Stimulated activated CD4-positive, alpha-beta T cell treated with anti-CD3 and anti-CD28 coated beads, Interleukin-1b, Interleukin-23, amount 100 ng/mL, for 1 hour (primary cell): ENCODE data around the gene ATP6V1G2.
"Not testable (repeated sequence)": the region's sequence is repeated elsewhere in the genome, so short reads cannot be mapped to it uniquely, and the experiment has no call there.

Source experiments
- DNase-seq, 2 donors: peaks; one replicate each; pipeline ENCODE4 v3.0.0-alpha.2; 2020; ENCODE audit warnings: low read depth in 2 of 2

ATP6V1G2 gene

DNA sequence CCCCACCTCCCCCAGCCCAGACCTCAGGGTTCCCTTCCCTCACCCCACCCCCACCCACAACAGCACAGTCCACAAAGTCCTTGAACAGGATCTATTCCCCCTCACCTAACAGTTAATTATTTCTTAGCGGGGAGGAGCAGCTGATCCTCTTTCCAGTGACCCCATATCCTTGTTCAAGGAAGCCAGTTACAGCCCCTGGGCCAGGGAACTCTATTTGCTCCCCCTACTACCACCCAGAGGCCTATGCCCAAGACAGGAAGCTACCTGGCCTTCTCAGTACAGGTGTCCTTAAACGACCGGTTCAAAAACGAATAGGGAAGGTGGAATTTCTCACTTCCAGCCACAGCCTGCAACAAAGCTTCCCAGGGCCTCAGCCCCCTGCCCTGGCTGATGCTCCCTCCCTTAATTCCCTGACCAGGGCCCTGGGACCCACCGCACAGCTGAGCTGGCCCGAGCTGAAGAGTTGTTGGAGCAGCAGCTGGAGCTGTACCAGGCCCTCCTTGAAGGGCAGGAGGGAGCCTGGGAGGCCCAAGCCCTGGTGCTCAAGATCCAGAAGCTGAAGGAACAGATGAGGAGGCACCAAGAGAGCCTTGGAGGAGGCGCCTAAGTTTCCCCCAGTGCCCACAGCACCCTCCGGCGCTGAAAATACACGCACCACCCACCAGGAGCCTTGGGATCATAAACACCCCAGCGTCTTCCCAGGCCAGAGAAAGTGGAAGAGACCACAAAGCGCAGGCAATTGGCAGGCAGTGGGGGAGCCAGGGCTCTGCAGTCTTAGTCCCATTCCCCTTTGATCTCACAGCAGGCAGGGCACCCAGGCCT is 16.9 kb downstream of the ATP6V1G2 start:
- DNase-seq, result no peak

DNA sequence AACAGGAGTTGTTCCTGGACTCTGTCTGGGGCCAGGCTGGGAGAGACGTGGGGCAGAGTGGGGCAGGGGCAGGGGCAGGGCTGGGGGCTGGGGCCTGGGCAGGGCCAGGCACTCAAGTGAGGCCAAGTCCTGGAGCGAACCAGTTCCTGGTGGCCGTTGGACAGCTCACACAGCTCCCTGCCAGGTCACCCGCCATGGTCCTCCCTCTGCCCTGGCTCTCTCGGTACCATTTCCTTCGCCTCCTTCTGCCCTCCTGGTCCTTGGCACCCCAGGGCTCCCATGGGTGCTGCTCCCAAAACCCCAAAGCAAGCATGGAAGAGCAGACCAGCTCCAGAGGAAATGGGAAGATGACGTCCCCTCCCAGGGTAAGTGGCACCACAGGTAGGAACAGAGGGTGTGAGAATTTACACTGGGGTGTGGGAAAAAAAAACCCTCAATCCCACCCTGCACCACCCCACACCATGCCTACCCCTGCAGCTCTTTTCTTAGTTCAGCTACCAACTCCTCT is 17.5 kb downstream of the ATP6V1G2 start, which contains the start of gene MCCD1:
TSS of gene MCCD1 (plus strand) at position 142 of the 508 bp plus-strand sequence. CDS start at position 195, 53 bp downstream.
- DNase-seq, result no peak

DNA sequence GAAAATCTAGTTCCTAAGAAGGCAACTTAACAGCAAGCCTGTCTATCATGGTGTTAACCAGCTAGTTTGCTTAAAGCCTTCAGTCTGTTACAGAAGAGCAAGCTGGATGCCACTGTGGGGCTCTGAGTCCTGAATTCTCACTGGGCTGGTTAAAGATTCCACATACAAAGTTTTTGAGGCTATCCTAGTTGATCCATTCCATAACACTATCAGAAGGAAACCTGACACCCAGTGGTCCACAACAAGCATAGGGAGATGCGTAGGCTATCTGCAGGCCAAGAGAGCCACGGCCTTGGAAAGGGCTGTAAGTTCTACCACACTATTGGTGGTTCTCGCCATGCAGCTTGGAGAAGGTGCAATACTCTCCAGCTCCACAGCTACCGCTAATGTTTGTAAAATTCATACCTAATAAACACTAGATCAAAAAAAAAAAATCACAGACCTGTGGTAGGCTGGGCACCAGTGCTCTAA is 18.1 kb downstream of the ATP6V1G2 start:
- no peak for DNase-seq

GRCh38 chr6:31525932-31526591 is 20.3 kb downstream of the ATP6V1G2 start:
- no peak for DNase-seq

GRCh38 chr6:31525553-31525931 is 20.9 kb downstream of the ATP6V1G2 start:
- no peak for DNase-seq

GRCh38 chr6:31521835-31522234 is 24.6 kb downstream of the ATP6V1G2 start:
- no peak for DNase-seq

DNA sequence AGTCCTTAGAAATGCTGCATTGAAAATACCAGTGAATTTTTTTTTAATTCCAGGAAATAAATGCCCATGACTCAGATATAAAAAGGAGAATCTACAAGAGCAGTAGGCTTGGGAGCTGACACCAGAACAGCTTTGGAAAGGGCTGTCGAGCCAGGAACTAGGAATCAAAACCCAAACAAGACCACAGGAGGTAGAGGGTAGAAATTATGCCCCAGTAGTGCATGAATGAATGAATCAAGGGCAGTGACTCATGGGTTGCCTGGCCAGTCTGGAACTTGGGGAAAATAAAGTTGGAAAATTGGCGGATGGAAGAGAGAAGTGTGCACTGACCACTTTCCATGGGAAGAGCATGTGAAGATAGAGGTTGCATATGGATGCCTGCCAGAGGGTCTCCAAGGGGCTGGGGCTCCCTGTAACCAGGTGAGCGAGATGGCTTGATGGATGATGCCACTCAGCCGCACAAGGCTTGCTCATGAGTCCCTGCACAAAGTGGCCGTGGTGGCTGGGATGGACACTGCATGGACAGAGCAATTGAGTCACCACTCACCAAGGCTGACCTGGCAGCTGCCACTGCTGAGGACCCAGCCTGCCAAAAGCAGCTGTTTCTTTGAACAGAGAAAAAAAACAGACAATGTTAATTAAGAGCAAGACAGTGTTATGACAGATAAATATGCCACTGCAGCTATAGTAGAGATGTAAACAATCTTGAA is 32.8 kb downstream of the ATP6V1G2 start:
- DNase-seq, result no peak

- DNase-seq, result no peak
Observed at GRCh38 chr6:31510007-31510406, 36.4 kb downstream of the ATP6V1G2 start.

GRCh38 chr6:31509036-31509435 is 37.4 kb downstream of the ATP6V1G2 start:
- not testable (repeated sequence) for DNase-seq

- no peak for DNase-seq
Observed at GRCh38 chr6:31502586-31502985, 43.8 kb downstream of the ATP6V1G2 start.

DNA sequence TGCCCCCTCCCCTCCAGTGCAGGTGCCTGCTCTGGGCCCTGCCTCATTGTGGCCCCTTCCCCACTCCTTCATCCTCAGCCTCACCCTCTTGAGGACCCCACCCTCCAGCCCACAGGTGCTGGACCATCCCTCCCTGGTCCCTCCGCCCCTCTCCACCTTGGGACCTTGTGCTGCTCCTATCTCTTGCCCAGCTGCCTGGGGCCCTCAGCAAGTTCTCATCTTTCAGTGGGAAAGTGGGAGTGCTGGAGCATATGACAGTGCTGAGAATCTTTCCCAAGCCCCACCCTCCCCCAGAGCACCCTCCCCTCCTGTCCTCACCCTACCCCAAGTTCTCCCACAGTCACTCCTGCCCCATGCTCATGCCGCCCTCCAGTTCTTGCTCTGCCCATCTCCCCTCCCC is 46.8 kb downstream of the ATP6V1G2 start:
- not testable (repeated sequence) for DNase-seq

DNA sequence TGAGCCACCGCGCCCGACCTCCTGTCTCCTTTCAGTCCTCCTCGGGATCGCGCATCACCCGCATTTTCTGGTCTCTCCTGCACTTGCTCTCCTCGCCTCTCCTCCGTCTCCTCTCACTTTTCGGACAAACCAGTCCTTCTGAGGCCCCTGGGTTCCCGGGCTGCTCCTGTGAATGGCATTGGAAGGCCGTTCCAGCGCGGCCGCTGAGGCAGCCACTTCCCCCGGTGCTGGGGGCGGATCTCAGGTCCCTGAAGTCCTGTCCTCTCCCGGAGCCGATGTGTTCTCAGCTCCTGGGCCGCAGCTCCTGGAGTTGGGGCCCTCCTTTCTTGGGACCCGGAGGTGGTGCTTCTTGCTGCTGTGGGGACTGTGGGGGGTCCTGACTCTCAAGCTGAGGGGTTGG is 47.7 kb downstream of the ATP6V1G2 start:
- DNase-seq, result no peak

GRCh38 chr6:31497531-31498476 is 48.6 kb downstream of the ATP6V1G2 start, which contains the start of gene MICB:
MICB (plus strand) TSS chr6:31498145; CDS start chr6:31498194, 49 bp downstream.
- DNase-seq, result peak; percentile 53 to 76

DNA sequence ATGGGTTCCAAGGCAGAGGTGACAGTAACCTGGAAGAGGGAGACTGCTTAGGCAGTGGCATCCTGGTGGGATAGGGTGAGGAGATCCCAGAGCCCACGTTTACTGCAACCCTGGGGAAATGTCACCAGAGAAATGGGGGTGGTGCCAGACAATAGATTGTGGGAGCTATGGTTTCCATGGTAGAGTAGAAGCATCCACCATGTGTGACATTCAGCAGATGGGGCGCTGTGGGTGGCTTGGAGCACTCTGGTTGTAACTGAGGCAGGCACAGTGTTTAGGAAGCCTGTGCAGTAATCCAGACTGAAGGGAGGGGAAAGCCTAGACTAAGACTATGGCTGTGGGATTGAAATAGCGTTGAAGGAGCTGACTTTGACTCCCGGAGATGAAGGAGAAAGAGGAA is 49.6 kb downstream of the ATP6V1G2 start:
- not testable (repeated sequence) for DNase-seq

DNA sequence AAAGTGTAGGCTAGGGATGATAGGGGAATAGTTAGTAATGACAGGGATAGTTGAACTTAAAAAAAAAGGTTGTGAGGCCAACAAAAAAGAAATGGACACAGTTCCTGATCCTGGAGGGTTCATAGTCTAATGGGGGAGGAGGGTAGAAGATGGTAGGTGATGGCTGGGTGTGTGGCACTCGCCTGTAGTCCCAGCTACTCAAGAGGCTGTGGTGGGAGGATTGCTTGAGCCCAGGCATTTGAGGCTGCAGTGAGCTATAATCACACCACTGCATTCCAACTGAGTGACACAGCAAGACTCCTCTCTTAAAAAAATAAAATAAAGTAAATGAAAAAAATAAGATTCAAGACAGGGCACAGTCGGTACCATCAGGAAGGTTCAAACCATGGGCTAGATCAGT is 50.8 kb downstream of the ATP6V1G2 start:
- DNase-seq, result no peak
